H1 (cell line): ENCODE results near the gene TTC33. TPM values are rescaled to one million over a fixed set of nuclear protein-coding genes. Genes with fewer than 3 reads are reported as not detected.

ENCODE experiments used
- ASH2L ChIP-seq: fragments of 200-600, 300-600 bp; sonication (generic); IDR thresholded peaks from one replicate; pipeline ENCODE4 v1.7.1; 2017; ENCODE audit warnings: low read length
- CEBPB ChIP-seq: IDR thresholded peaks from 2 replicates; pipeline ENCODE4 v1.6.1; 2012; ENCODE audit warnings: low read depth, low read length
- EZH2 ChIP-seq: fragments of 200-600 bp; sonication (generic); IDR thresholded peaks from 2 replicates; pipeline ENCODE4 v1.7.1; 2012; ENCODE audit warnings: low read depth, mild to moderate bottlenecking, moderate library complexity, low read length, inconsistent platforms; ENCODE audit not compliant: severe bottlenecking
- GABPA ChIP-seq: IDR thresholded peaks from 2 replicates; pipeline ENCODE4 v1.6.1; 2011; ENCODE audit warnings: mild to moderate bottlenecking, low read length, moderate library complexity, borderline replicate concordance; ENCODE audit not compliant: insufficient read depth
- HDAC2 ChIP-seq, 2 experiments: fragments of 300-600 bp in 1 of 2; sonication (generic) in 1 of 2; IDR thresholded peaks; 2 replicates each; pipeline ENCODE4 v1.6.1; 2011 to 2012; ENCODE audit warnings: low read depth in 2 of 2, low read length in 2 of 2, mild to moderate bottlenecking in 2 of 2, moderate library complexity in 2 of 2, borderline replicate concordance in 1 of 2, inconsistent platforms in 1 of 2
- JUND ChIP-seq: IDR thresholded peaks from 2 replicates; pipeline ENCODE4 v1.6.1; 2011; ENCODE audit warnings: mild to moderate bottlenecking, improper control_type of control experiment, low read length
- MAX ChIP-seq: IDR thresholded peaks from 2 replicates; pipeline ENCODE4 v1.6.1; 2012; ENCODE audit warnings: inconsistent platforms
- RAD21 ChIP-seq, 2 experiments: IDR thresholded peaks in 1 of 2; conservative IDR thresholded peaks in 1 of 2; 2 replicates each; pipeline ENCODE4 v1.6.1; 2011; ENCODE audit warnings: low read depth in 2 of 2, low read length in 2 of 2, improper control_type of control experiment in 1 of 2, inconsistent platforms in 1 of 2, mild to moderate bottlenecking in 1 of 2, moderate library complexity in 1 of 2
- RNF2 ChIP-seq: fragments of 200-900, 300-1000 bp; sonication (generic); IDR thresholded peaks from 2 replicates; pipeline ENCODE4 v1.7.1; 2016; ENCODE audit warnings: borderline replicate concordance, low read depth, mild to moderate bottlenecking, antibody characterized with exemption, low read length; ENCODE audit not compliant: poor library complexity, severe bottlenecking; ENCODE audit errors: missing control alignments
- SAP30 ChIP-seq: fragments of 300-600 bp; sonication (generic); IDR thresholded peaks from 2 replicates; pipeline ENCODE4 v1.7.1; 2012; ENCODE audit warnings: low read length, moderate library complexity, mild to moderate bottlenecking, inconsistent platforms; ENCODE audit not compliant: insufficient read depth, insufficient replicate concordance
- TAF1 ChIP-seq: IDR thresholded peaks from 2 replicates; pipeline ENCODE4 v1.6.1; 2011; ENCODE audit warnings: mild to moderate bottlenecking, low read depth, low read length
- polyA plus RNA-seq, 7 experiments: library from polyadenylated mRNA; depleted of rRNA in 3 of 7; stranded (reverse) in 5 of 7; unstranded in 2 of 7; fragments of >200 nt in 5 of 7; fragments of 200-250 nt in 2 of 7; gene quantifications; 1 replicate in 5 of 7; 2 replicates in 1 of 7; 4 replicates in 1 of 7; pipeline versions ENCODE4 v1.2.1 to v1.2.3, GENCODE V29; 2011 to 2013; ENCODE audit warnings: missing spikeins in 2 of 7, mixed read lengths in 2 of 7
- total RNA-seq: library from RNA; stranded (reverse); fragmentation: NEBNext Ultra II Directional; extraction: Animal tissue kit (Norgen Biotek cat#: 25700); gene quantifications from 2 replicates; pipeline ENCODE4 v1.2.1, GENCODE V29; 2021

The TTC33 gene
- total and polyA plus RNA-seq, 2 of the 8 experiments (the other 6 are each of a cell fraction or from before 2014, with no cell fraction given): 1.2 to 12.6 TPM

DNA sequence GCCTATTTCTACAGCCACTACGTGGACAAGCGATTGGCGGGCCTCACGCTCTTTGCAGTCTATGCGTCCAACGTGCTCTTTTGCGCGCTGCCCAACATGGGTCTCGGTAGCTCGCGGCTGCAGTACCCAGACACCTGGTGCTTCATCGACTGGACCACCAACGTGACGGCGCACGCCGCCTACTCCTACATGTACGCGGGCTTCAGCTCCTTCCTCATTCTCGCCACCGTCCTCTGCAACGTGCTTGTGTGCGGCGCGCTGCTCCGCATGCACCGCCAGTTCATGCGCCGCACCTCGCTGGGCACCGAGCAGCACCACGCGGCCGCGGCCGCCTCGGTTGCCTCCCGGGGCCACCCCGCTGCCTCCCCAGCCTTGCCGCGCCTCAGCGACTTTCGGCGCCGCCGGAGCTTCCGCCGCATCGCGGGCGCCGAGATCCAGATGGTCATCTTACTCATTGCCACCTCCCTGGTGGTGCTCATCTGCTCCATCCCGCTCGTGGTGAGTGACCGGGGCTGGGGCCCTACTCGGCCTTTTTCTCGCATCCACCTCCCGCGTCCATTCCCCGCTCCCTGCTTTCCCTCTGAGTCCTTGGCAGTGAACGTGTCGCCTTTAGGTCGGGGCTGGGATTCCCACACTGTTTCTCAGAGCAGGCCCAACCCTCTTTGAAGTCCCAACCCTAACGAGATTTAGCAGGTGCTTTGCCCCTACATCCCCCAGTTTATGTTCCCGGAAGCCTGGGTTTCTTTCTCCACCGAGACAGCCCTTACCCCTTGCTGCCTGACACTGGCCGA is 74.2 kb downstream of the TTC33 start (continued):
- TF ChIP-seq SAP30 (no peak), HDAC2 (IDR thresholded peaks at IDR 0.05; ENCODE audit: borderline replicate concordance in 1 of 2, low read depth in 2 of 2, low read length in 2 of 2) (0 out of 4 replicates have a peak, but pooled peaks of 1 of the 2 experiments have one; percentile 10), RNF2 (peak; percentile 71), RAD21 (IDR thresholded peaks at IDR 0.05 in 1 of 2, conservative IDR thresholded peaks at IDR 0.05 in 1 of 2; ENCODE audit: low read depth in 2 of 2, low read length in 2 of 2) (peak in 1 of 2 experiments; percentile 2; a peak in 1 of 4 replicates), CEBPB (no peak), JUND (no peak), GABPA (no peak), EZH2 (peak; percentile 80), ASH2L (peak; percentile 80), TAF1 (0 out of 2 replicates have a peak, but pooled peaks have one; percentile 27), MAX (peak; percentile 97)
